ENCODE results near the gene HOXC4. TPM values are rescaled to one million over a fixed set of nuclear protein-coding genes. Genes with fewer than 3 reads are reported as not detected.
A peak's percentile ranks its signal among the peaks of the same experiment; 100 is the strongest.

HOXC4 gene
- total RNA-seq, 4 donors from 2014 or later, result 0.84 to 1.3 (median 1.1) TPM

DNA sequence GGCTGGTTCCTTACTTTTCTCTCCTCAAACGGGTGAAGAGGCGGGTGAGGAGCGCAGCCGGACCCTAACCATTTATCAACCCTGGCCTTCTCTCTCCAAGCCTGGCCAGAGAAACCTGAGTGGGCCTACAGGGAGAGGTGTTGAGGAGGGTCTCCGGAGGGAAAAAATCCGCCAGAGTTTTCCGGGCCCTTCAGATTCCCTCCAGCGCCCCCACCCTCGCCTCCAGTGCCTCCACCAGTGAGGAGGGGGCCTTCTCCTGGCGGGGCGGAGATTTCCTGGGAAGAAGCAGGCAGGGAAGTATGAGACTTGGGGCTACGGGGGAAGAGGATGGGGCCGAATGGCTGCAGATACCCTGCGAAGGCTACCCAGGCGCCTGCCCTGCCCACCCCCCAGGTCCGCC is 22.2 kb upstream of the HOXC4 start:
- ATAC-seq (ENCODE audit: low FRiP score) (no peak), DNase-seq (ENCODE audit: low spot score) (no peak)
- TF ChIP-seq, protein P1, sequence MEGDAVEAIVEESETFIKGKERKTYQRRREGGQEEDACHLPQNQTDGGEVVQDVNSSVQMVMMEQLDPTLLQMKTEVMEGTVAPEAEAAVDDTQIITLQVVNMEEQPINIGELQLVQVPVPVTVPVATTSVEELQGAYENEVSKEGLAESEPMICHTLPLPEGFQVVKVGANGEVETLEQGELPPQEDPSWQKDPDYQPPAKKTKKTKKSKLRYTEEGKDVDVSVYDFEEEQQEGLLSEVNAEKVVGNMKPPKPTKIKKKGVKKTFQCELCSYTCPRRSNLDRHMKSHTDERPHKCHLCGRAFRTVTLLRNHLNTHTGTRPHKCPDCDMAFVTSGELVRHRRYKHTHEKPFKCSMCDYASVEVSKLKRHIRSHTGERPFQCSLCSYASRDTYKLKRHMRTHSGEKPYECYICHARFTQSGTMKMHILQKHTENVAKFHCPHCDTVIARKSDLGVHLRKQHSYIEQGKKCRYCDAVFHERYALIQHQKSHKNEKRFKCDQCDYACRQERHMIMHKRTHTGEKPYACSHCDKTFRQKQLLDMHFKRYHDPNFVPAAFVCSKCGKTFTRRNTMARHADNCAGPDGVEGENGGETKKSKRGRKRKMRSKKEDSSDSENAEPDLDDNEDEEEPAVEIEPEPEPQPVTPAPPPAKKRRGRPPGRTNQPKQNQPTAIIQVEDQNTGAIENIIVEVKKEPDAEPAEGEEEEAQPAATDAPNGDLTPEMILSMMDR (IDR thresholded peaks at IDR 0.05), result no peak

DNA sequence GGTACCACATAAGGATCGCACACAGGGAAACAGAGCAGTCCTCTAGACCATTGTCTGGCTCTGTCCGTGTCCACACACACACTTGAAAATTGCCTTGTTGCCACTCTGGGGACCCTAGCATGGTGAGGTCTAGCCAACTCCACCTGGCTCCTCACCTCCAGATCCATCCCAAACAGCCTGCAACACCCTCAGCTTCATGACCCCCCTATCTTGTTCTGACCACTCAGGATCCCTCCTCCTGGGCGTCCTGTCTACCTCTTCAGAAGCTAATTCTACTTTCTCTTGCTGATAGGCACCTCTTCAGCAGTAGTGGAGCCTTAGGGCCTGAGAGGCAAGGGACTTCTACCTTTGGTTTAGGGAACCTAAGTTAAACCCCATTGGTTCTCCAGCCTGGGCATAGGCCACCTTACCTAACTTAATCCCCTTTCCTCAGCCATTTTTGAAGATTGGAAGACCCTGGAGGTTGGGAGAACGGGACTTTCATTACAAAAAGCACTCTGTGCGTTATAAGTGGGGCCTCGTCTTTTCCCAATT is 21.5 kb upstream of the HOXC4 start:
- DNase-seq (ENCODE audit: low spot score), result no peak
- TF ChIP-seq, protein P1 (IDR thresholded peaks at IDR 0.05), result no peak
- ATAC-seq (ENCODE audit: low FRiP score), result no peak

DNA sequence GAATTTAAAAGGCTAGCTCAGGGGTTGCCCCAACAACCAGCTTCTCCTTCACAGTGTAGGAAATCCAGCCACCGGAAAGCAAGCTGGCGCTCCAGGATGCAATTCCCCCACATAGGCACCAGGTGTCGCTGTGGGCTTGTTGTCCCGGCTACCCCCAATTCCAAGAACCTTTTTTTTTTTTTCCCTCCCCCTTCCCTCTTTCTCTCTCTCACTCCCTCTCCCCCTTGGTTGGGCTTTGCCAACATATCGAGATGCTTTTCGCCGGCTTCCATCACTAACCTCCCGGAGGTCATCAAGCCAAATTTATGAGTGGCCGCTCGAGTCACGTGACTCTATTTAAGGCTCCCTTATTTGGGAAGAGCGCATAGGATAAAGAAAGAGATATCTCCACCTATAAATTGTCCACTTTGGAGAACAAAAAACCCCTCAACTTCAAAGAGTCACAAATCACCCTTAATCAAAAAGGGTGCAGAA is 21.0 kb upstream of the HOXC4 start, which contains the start of gene HOXC5:
Gene HOXC5 (plus strand): TSS at position 424 of the 474 bp plus-strand sequence. CDS start 73 bp downstream, outside the sequence.
- DNase-seq (ENCODE audit: low spot score) (no peak), ATAC-seq (ENCODE audit: low FRiP score) (peak; percentile 17)
- TF ChIP-seq, protein P1 (IDR thresholded peaks at IDR 0.05), result peak in 2 of 3 donors; percentile 45 to 87

DNA sequence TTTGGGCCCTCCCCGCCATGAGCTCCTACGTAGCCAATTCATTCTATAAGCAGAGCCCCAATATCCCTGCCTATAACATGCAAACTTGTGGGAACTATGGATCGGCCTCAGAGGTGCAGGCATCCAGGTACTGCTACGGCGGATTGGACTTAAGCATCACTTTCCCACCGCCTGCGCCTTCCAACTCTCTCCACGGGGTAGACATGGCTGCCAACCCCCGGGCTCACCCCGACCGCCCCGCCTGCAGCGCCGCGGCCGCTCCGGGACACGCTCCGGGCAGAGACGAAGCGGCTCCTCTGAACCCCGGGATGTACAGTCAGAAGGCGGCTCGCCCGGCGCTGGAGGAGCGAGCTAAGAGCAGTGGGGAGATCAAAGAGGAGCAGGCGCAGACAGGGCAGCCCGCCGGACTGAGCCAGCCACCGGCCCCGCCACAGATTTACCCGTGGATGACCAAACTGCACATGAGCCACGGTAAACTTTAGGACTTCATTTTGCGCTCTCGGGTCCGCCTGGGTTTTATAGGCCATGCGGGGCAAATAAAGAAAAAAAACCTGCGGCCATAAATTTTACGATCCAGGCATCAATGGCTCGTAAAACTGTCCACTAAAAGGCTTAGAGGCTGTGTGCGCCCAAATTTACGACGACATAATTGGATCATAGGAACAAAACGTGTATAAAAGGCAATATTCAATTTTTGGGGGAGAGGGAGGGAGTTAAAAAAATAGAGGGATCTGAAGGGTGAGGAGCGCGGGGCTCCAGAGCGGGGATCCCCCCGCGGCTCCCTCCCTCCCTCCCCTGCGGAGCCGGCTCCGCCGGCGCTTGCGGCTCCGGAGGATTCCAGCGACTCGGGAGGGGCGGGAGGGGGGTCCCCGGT is 20.3 kb upstream of the HOXC4 start:
- ATAC-seq (ENCODE audit: low FRiP score), result peak; percentile 24
- DNase-seq (ENCODE audit: low spot score), result no peak

DNA sequence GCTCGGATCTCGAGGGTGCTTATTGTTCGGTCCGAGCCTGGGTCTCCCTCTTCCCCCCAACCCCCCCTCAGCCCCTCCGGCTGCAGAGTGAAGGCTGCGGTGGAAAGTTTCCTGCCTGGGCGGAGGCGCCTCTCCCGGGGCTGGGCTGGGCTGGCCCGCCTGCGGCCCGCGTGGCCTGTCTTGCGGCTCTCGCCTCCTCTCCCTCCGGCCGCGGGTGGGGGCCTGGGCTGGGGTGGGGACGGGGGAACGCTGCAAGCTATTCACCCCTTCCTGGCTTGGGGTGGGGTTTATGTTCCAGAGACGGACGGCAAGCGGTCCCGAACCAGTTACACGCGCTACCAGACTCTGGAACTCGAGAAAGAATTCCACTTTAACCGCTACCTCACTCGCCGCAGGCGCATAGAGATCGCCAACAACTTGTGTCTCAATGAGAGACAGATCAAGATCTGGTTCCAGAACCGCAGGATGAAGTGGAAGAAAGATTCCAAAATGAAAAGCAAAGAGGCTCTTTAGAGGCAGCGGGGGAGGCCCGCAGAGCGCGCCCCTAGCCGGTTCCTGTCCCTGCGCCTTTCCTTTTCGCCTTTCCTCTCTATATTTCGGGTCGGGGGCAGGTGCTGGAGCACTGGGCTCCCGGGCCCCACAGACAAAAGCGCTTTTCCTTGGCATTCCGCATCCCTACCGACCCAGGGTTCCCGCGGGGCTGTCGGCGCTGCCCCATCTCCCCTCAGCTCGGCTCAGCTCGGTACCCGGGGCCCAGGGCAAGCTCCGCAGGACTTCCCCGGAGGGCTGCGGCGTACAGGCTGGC is 19.5 kb upstream of the HOXC4 start:
- DNase-seq (ENCODE audit: low spot score) (no peak), ATAC-seq (ENCODE audit: low FRiP score) (no peak)
- TF ChIP-seq, protein P1 (IDR thresholded peaks at IDR 0.05), result no peak

More for the DNA sequence above, 20.3 kb upstream of the HOXC4 start:
- TF ChIP-seq, protein P1 (IDR thresholded peaks at IDR 0.05), result no peak

DNA sequence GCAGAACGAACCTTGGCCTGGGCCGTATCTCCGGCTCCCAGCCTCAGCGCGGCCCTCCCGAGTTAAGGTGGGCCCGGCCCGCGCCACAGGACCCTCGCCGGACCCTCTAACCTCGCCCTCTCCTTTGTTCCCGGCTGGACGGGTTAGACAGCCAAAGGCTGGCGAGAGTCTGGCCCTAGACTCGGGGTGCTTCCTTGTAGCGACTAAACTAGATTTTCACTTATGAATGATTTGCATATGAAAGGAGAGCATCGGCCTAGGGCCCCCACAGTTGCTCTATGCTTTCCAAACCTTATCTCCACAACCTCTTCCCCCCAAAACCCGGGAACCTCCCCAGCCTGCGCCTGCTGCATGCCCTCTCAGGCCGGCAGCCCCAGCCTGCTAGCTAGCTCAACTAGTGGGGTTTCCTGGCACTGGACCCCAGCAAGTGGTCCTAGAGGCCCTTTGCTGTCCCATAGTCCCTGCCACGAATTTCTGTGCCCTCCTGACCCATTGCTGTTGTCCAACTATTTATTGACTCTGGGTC is 18.8 kb upstream of the HOXC4 start:
- no peak for ATAC-seq (ENCODE audit: low FRiP score)
- no peak for DNase-seq (ENCODE audit: low spot score)

More for the DNA sequence above, 18.8 kb upstream of the HOXC4 start:
- TF ChIP-seq, protein P1 (IDR thresholded peaks at IDR 0.05), result no peak

Data from omental fat pad (tissue), 4 donors.